Kidney tubule cell (primary cell): Measurements from ENCODE around the gene ABHD15.

Source experiments
- DNase-seq: peaks from one replicate; pipeline ENCODE4 v3.0.0-alpha.2; 2018; ENCODE audit warnings: low spot score

Gene ABHD15

GRCh38 chr17:29583324-29584248 is 16.7 kb upstream of the ABHD15 start:
- DNase-seq = no peak

GRCh38 chr17:29582772-29583171 is 15.9 kb upstream of the ABHD15 start:
- no peak for DNase-seq

GRCh38 chr17:29582254-29582765 is 15.5 kb upstream of the ABHD15 start:
- DNase-seq = no peak

GRCh38 chr17:29581583-29582253 is 14.9 kb upstream of the ABHD15 start:
- no peak for DNase-seq

GRCh38 chr17:29579866-29580771 is 13.3 kb upstream of the ABHD15 start:
- peak; percentile 87 for DNase-seq

GRCh38 chr17:29578626-29579485 is 12.0 kb upstream of the ABHD15 start:
- no peak for DNase-seq

- DNase-seq = no peak
Observed at GRCh38 chr17:29577385-29578211, 10.8 kb upstream of the ABHD15 start.

GRCh38 chr17:29577001-29577370 is 10.1 kb upstream of the ABHD15 start:
- DNase-seq = no peak

GRCh38 chr17:29576214-29577000 is 9.6 kb upstream of the ABHD15 start:
- DNase-seq = no peak

- DNase-seq = no peak
Observed at GRCh38 chr17:29575511-29576213, 8.8 kb upstream of the ABHD15 start.

GRCh38 chr17:29574732-29575510 is 8.1 kb upstream of the ABHD15 start:
- peak; percentile 40 for DNase-seq

GRCh38 chr17:29573871-29574731 is 7.3 kb upstream of the ABHD15 start:
- no peak for DNase-seq

GRCh38 chr17:29573558-29573869 is 6.7 kb upstream of the ABHD15 start:
- no peak for DNase-seq

GRCh38 chr17:29572691-29573557 is 6.1 kb upstream of the ABHD15 start:
- DNase-seq = peak; percentile 45

- DNase-seq = no peak
Observed at GRCh38 chr17:29571883-29572681, 5.2 kb upstream of the ABHD15 start.
